Left colon (tissue), 2 donors: ENCODE measurements around the gene PLA2G6. TPM values are rescaled to one million over a fixed set of nuclear protein-coding genes. Genes with fewer than 3 reads are reported as not detected.

Source experiments
- ATAC-seq: fragments of 200-7000 bp; cut with Tn5 transposase; one replicate; pipeline ENCODE4 v1.9.1; 2020; ENCODE audit warnings: mild to moderate bottlenecking, moderate library complexity
- DNase-seq, 2 donors: peaks; one replicate each; pipeline ENCODE4 v3.0.0-alpha.2; 2020
- intact Hi-C, 2 donors: fragments of 100-400 bp; cut with DNase I in 1 of 2; cut with micrococcal nuclease in 1 of 2; formaldehyde crosslinking; loops; one replicate each; pipeline versions ENCODE4 v1.11.2 to v1.14.0; 2022; cut with DNase I, micrococcal nuclease
- total RNA-seq, 2 donors: library from RNA; stranded (reverse); fragmentation: NEBNext Ultra II Directional; extraction: Animal tissue kit (Norgen Biotek cat#: 25700); gene quantifications; one replicate each; pipeline ENCODE4 v1.2.1, GENCODE V29; 2021
- donor health status: DM: no; HTN: no; CAD: no.
- donor health status: DM: yes; HTN: yes; CAD: no.

PLA2G6 gene
- total RNA-seq, 2 donors from 2014 or later: 21.2 to 24.9 TPM

GRCh38 chr22:38070250-38070921 is 111.2 kb downstream of the PLA2G6 start:
- intact Hi-C loops: no loop called here
- no peak for DNase-seq
- ATAC-seq: no peak

DNA sequence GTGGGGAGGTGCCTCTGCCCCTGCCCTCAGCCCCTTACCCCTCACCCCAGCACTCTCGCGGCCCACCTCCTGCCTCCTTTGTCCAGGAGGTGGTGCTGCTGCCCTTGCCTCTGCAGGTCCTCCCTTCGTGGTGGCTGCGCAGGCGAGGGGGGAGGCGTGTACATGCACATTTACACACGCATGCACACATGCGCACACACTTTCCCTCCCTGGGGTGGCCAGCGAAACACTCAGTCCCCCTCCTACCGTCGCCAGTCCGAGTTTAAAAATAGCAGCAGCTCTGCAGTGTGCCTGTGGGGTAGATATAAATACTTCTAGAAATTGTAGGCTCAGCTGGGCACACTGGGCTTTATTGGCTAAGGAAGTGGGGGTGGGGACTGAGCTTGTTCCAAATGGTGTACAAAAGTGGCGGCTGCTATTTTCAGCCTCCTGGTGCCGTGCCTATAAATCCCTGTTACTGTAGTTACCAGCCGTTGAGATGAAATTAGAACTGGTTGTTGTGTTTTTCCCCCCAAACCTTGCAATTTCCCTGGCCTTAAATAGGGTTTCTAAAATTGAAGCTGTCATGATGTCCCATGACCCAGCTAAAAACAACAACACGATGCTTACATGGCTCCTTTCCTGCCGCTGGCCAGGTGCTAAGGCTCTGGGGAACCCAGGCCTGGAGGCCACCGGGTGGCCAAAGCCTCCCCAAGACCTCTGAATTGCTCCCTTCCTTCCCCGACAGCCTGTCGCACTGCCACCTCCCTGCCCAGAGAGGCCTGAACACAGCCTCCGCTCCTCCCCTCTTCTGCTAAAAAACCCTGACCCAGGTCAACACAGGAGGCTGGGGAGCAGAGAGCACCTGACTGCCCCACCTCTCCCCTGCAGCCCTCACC is 112.0 kb downstream of the PLA2G6 start:
- peak; percentile 36 for ATAC-seq
- peak; percentile 36 to 66 for DNase-seq
- intact Hi-C loops: no loop called here

DNA sequence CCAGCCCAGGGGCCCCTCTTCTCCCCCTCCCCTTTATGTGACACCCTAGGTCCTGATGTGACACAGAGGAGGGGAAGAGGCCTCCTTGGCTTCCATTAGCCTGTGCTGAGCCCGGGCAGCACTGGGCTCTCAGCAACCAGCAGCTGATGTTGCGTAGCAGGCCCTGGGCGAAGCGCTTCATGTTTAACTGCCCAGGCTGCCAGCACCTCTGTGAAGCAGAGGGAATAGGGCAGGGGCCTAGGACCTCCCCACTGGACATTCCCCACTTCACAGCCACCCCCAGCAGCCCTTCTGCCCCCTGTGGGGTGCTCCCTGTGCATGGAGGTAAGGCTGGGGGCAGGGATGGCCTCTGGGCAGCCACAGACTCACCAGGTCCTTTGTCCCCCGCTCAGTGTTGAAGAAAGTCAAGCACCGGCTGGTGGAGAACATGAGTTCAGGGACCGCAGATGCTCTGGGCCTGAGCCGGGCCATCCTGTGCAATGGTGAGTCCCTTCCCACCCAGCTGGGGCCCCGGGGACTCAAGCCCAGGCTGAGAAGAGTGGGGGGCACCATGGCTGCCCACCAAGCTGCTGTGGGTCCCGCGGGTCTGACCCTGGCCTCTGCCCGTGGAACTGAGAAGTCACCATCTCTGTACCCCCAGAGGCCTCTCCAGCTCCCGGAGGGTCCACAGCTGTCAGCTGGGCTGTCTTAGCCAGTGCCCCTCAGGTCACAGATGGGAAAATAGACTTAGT is 112.8 kb downstream of the PLA2G6 start:
- DNase-seq (no peak), ATAC-seq (peak; percentile 3)
- intact Hi-C loops: no loop called here

DNA sequence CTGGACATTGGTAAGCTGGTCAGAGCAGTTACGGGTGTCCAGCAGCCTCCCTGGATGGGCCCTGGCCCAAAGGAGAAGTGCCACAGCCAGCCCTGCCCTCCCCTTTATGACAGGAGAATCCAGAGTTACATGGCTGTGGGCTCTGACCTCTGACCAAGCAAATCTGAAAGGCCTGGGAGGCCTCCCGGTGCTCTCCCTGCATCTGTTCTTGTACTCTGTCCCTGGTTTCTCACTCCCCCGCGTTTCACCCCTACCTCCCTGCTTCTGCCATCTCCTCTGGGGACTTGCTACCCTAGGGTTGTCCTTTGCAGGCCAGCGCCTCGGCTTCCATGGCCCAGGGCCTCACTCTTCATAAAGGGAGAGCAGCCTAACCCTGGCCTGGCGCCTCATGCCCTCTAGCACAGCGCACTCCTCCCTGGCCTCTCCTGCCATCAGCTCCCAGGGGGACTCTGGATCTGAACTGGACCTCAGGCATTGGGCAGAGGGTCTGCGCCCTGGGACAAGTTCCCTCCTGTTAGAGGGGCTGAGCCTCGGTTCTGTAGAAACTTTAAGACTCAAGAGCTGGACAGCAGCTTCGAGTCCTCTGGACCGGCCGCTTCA is 113.8 kb downstream of the PLA2G6 start:
- DNase-seq (no peak), ATAC-seq (no peak)
- intact Hi-C loops: no loop called here

GRCh38 chr22:38067028-38067415 is 114.6 kb downstream of the PLA2G6 start:
- ATAC-seq: no peak
- intact Hi-C loops: no loop called here
- DNase-seq: no peak

DNA sequence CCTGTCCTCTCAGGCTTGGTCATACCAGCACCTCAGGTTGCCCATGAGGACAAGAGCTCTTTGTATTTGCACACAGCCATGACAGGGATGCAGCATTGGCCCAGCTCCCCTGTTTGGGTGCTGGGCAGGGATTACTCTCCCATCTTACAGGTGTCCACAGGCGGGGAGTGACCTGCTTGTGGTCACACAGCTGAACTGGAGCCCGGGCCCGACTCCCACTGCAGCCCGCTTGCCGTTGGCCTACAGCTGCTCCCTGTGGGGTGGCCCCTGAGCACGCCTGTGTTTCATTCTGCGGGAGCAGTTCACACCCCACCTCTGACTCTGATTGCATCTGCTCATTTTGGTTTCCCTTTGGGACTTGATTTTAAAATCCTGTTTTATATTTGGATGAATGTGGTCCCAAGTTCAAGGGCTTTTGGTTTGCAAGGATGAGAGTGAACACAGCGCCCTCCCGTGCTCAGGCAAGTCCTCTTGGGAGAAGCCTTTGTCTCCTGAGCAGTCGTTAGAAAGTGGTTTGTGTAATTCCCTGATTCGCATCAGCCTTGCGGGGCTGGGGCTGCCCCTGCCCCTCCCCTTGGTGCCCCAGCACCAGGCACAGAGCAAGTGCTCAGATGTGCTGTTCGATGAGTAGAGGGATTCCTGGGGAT is 115.1 kb downstream of the PLA2G6 start:
- intact Hi-C loops: no loop called here
- DNase-seq (no peak), ATAC-seq (no peak)

DNA sequence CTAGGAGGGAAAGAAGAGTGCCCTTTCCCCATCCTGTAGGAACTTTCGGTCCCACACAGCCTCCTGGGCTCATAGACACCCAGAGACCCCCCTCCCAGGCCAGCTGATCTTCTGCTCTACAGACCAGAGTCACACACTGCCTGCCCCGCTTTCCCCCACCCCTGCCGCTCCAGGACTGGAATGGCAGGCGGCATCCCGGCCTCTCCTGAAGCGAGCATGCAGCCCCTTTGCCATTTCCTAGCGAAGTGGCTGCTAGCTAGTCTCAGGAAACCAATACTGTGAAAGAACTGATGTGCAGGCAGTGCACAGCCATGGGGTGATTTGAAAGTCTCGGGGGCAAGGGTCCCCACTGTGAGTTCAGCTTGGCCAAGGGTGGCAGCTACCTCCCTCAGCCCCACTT is 116.1 kb downstream of the PLA2G6 start:
- no peak for DNase-seq
- intact Hi-C loops: no loop called here
- no peak for ATAC-seq

GRCh38 chr22:38062791-38063190 is 118.8 kb downstream of the PLA2G6 start:
- no peak for DNase-seq
- ATAC-seq: no peak
- intact Hi-C loops: no loop called here

Other genes starting within 250 kb of the PLA2G6 start
- gene C22orf23, start 228.2 kb downstream of the PLA2G6 start, total RNA-seq: not detected
- gene POLR2F, start 228.1 kb downstream of the PLA2G6 start, total RNA-seq: 10 to 100 TPM; 51.1 to 60.2 TPM
- 1 to 10 TPM; 1.5 to 3.7 TPM for gene SOX10, start 197.3 kb downstream of the PLA2G6 start, total RNA-seq
- 10 to 100 TPM; 34.3 to 40.4 TPM for gene PICK1, start 124.4 kb downstream of the PLA2G6 start, total RNA-seq
- not detected for gene SLC16A8, start 97.6 kb downstream of the PLA2G6 start, total RNA-seq
- 10 to 100 TPM; 61.2 to 84.6 TPM for gene BAIAP2L2, start 71.1 kb downstream of the PLA2G6 start, total RNA-seq
- gene MAFF, start 20.2 kb upstream of the PLA2G6 start, total RNA-seq: 10 to 100 TPM; 18.0 to 22.2 TPM
- gene TMEM184B, start 91.2 kb upstream of the PLA2G6 start, total RNA-seq: 10 to 100 TPM; 41.9 to 48.0 TPM
- gene CSNK1E, start 135.6 kb upstream of the PLA2G6 start, total RNA-seq: 10 to 100 TPM; 76.5 to 90.4 TPM